Keratinocyte (primary cell): ENCODE data around the gene CNTLN. TPM values are rescaled to one million over a fixed set of nuclear protein-coding genes. Genes with fewer than 3 reads are reported as not detected.
A peak's percentile ranks its signal among the peaks of the same experiment; 100 is the strongest.

Experiments
- DNase-seq: peaks from one replicate; pipeline ENCODE4 v3.0.0-alpha.2; 2011; ENCODE audit warnings: low read depth, missing footprints, low spot score
- FAIRE-seq: peaks from 2 replicates; lab custom pipeline; 2011; peaks lifted over from hg19 to GRCh38; lab: Jason Lieb, UNC
- H2AFZ ChIP-seq: 2 replicates; pipeline ENCODE4 v1.6.0; 2012; ENCODE audit warnings: low read length, control low read depth, inconsistent platforms; ENCODE audit not compliant: control insufficient read depth
- H3K27ac ChIP-seq: 2 replicates; pipeline ENCODE4 v1.5.1; 2011; ENCODE audit warnings: low read length; ENCODE audit not compliant: control insufficient read depth, insufficient read depth
- H3K27me3 ChIP-seq: 3 replicates; pipeline ENCODE4 v1.6.0; 2011; ENCODE audit warnings: low read length; ENCODE audit not compliant: control insufficient read depth, insufficient read depth; ENCODE audit errors: extremely low read depth
- H3K36me3 ChIP-seq, 2 experiments: 2 replicates in 1 of 2; 3 replicates in 1 of 2; pipeline ENCODE4 v1.5.1; 2011; ENCODE audit warnings: low read length in 2 of 2, mild to moderate bottlenecking in 1 of 2; ENCODE audit not compliant: control insufficient read depth in 2 of 2, insufficient read depth in 2 of 2; ENCODE audit errors: extremely low read depth in 1 of 2
- H3K4me1 ChIP-seq: 3 replicates; pipeline ENCODE4 v1.5.1; 2011; ENCODE audit warnings: low read length; ENCODE audit not compliant: control insufficient read depth, insufficient read depth; ENCODE audit errors: extremely low read depth
- H3K4me2 ChIP-seq: 3 replicates; pipeline ENCODE4 v1.6.0; 2011; ENCODE audit warnings: low read depth, low read length; ENCODE audit not compliant: control insufficient read depth, insufficient read depth; ENCODE audit errors: extremely low read depth
- H3K4me3 ChIP-seq, 3 experiments: fragments of 200-600 bp in 1 of 3; sonication (generic) in 1 of 3; 2 replicates in 2 of 3; 3 replicates in 1 of 3; pipeline ENCODE4 v1.5.1; 2011 to 2016; ENCODE audit warnings: low read length in 3 of 3, mild to moderate bottlenecking in 3 of 3, control low read depth in 2 of 3, inconsistent platforms in 1 of 3, low read depth in 1 of 3, mixed read lengths in 1 of 3, mixed run types in 1 of 3, moderate library complexity in 1 of 3; ENCODE audit not compliant: control insufficient read depth in 2 of 3, insufficient read depth in 2 of 3; ENCODE audit errors: extremely low read depth in 1 of 3
- H3K79me2 ChIP-seq: 2 replicates; pipeline ENCODE4 v1.6.0; 2012; ENCODE audit warnings: low read length; ENCODE audit not compliant: control insufficient read depth, insufficient read depth
- H3K9ac ChIP-seq: 3 replicates; pipeline ENCODE4 v1.6.0; 2011; ENCODE audit warnings: low read length; ENCODE audit not compliant: control insufficient read depth, insufficient read depth; ENCODE audit errors: extremely low read depth
- H3K9me1 ChIP-seq: 3 replicates; pipeline ENCODE4 v1.6.0; 2011; ENCODE audit warnings: low read length; ENCODE audit not compliant: control insufficient read depth, insufficient read depth; ENCODE audit errors: extremely low read depth
- H3K9me3 ChIP-seq: 2 replicates; pipeline ENCODE4 v1.5.1; 2012; ENCODE audit warnings: low read depth, low read length; ENCODE audit not compliant: control insufficient read depth
- H4K20me1 ChIP-seq: 3 replicates; pipeline ENCODE4 v1.6.0; 2011; ENCODE audit warnings: low read length; ENCODE audit not compliant: control insufficient read depth, insufficient read depth; ENCODE audit errors: extremely low read depth
- CTCF ChIP-seq, 3 experiments: IDR thresholded peaks in 1 of 3; conservative IDR thresholded peaks in 1 of 3; optimal IDR thresholded peaks in 1 of 3; 2 replicates in 2 of 3; 3 replicates in 1 of 3; pipeline versions ENCODE3 to v1.5.1; 2011; ENCODE audit warnings: low read length in 3 of 3, mild to moderate bottlenecking in 3 of 3, moderate library complexity in 2 of 3, control low read depth in 1 of 3, inconsistent platforms in 1 of 3; ENCODE audit not compliant: insufficient read depth in 2 of 3; ENCODE audit errors: extremely low read depth in 1 of 3
- EZH2 ChIP-seq: IDR thresholded peaks from one replicate; pipeline ENCODE4 v1.6.1; 2012; ENCODE audit warnings: inconsistent platforms, mild to moderate bottlenecking, low read length, moderate library complexity
- dilution Hi-C: fragments of 300-500 bp; cut with MboI; formaldehyde crosslinking; loops from one replicate; pipeline ENCODE4 v1.7.0; 2020; ENCODE audit warnings: low sequenced_read_pairs; ENCODE audit not compliant: extremely low pct_ligation_motif_present
- polyA plus RNA-seq, 5 experiments: library from polyadenylated mRNA; depleted of rRNA in 3 of 5; stranded (reverse) in 3 of 5; stranded (forward) in 1 of 5; unstranded in 1 of 5; fragments of >200 nt; gene quantifications; 1 replicate in 1 of 5; 2 replicates in 3 of 5; 3 replicates in 1 of 5; pipeline versions ENCODE4 v1.2.1 to v1.2.3, GENCODE V29; 2011 to 2012; ENCODE audit warnings: missing spikeins in 2 of 5, low read depth in 1 of 5, low replicate concordance in 1 of 5

CNTLN gene
- polyA plus RNA-seq, 1 donor (not counting 4 experiments of a cell fraction or from before 2014, with no cell fraction given), result 2.4 TPM

DNA sequence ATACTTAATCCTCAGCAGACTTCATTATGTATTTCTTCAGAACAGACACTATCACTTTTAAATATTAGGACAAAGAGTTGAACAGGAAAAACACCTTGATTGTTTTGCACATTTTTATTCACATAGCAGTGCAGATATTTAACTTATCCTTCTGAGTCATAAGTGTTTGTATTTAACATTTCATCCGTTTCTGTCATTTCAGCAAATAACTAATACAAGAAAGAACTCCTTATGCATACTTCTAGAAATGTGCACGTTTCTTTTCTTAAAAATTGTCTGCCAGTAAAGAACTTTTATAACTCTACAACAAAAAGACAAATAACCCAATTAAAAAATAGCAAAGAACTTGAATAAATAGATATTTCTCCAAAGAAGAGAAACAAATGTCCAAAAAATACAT, 3.3 kb upstream of the CNTLN start:
- dilution Hi-C loops, result no loop called here
- Histone ChIP-seq H3K4me3 (no peak overlapping the region), H3K4me2 (no peak overlapping the region)

DNA sequence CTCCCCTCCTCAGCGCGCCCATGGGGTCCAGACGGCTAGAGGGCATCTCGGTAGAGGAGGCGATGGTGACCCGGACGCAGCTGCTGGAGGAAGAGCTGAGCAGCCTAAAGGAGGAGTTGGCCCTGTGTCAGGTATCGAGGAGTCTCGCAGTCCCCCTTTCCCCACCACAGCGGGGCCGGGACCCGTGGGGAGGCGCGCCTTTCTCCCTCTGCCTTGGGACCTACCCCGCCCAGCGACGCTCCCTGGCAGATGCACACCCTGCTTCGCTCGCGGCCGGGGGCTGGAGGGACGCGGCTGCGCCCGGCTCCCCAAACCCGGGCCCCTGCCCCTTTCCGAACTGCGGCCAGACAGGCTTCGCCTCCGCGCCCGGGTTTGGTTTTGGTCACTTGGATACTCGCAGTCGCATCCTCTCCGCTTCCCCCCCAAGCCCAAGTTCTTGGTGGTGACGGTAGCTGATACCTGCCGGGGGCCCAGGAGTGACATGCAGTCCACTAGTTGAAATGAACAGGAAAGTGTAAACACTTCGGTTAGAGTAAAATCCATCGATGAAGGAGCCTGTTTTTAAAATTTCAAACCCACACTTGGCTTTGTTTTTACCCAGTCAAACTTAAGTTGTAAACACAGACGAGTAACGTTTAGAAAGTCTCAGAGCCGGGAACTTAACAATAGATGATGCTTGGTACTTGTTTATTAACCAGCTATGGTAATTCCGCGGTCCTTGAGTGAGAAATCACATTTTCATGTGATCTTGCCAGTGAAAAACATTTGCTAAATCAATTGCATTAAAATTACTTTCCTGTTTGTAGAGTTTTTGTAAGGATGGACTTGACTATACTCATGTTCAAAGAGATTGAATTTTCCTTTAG, 688 bp downstream of the CNTLN start:
- Histone ChIP-seq H3K9ac (peak overlapping the region; percentile 75), H3K4me3 (peak overlapping the region; percentile 64 to 88 (median 72)), H4K20me1 (no peaks in the 10 kb centered on the region), H3K9me1 (no peaks in the 10 kb centered on the region), H3K36me3 (no peaks in the 10 kb centered on the region), H3K4me2 (peak overlapping the region; percentile 89), H3K27me3 (no peaks in the 10 kb centered on the region), H3K4me1 (peaks cover 6% of the 10 kb centered on the region), H3K27ac (peak overlapping the region; percentile 48), H2AFZ (peak overlapping the region; percentile 99), H3K79me2 (no peaks in the 10 kb centered on the region), H3K9me3 (no peaks in the 10 kb centered on the region)
- FAIRE-seq (peak; percentile 23), DNase-seq (no peak)
- dilution Hi-C loops, result no loop called here
- no peak for TF ChIP-seq CTCF (optimal IDR thresholded peaks at IDR 0.05 in 1 of 3, IDR thresholded peaks at IDR 0.05 in 1 of 3, conservative IDR thresholded peaks at IDR 0.05 in 1 of 3; ENCODE audit: extremely low read depth in 1 of 3, insufficient read depth in 2 of 3, low read length in 3 of 3)

More for the DNA sequence above, 3.3 kb upstream of the CNTLN start:
- Histone ChIP-seq H3K4me1 (peaks cover 6% of the 10 kb centered on the region), H3K27me3 (no peaks in the 10 kb centered on the region), H3K9me1 (no peaks in the 10 kb centered on the region), H3K36me3 (no peaks in the 10 kb centered on the region), H3K9ac (no peak overlapping the region), H3K27ac (no peak overlapping the region), H3K79me2 (no peaks in the 10 kb centered on the region), H2AFZ (no peak overlapping the region), H3K9me3 (no peaks in the 10 kb centered on the region), H4K20me1 (no peaks in the 10 kb centered on the region)
- DNase-seq, result no peak
- TF ChIP-seq EZH2 (no peak), CTCF (optimal IDR thresholded peaks at IDR 0.05 in 1 of 3, IDR thresholded peaks at IDR 0.05 in 1 of 3, conservative IDR thresholded peaks at IDR 0.05 in 1 of 3; ENCODE audit: extremely low read depth in 1 of 3, insufficient read depth in 2 of 3, low read length in 3 of 3) (no peak)
- no peak for FAIRE-seq
